HFF-Myc (cell line): Measurements from ENCODE around the gene KBTBD3.
A peak's percentile ranks its signal among the peaks of the same experiment; 100 is the strongest.

ENCODE experiments used
- DNase-seq: peaks from one replicate; pipeline ENCODE4 v3.0.0-alpha.2; 2011; ENCODE audit warnings: low read depth; ENCODE audit errors: extremely low read depth
- H3K4me3 ChIP-seq: replicated peaks from 2 replicates; pipeline ENCODE4 v1.5.1; 2011; ENCODE audit warnings: low read depth, mild to moderate bottlenecking, control low read depth, low read length
- CTCF ChIP-seq: IDR thresholded peaks from 2 replicates; pipeline ENCODE4 v1.5.1; 2012; ENCODE audit warnings: mild to moderate bottlenecking, low read depth, low read length, control low read depth; ENCODE audit errors: missing control alignments

The KBTBD3 gene

GRCh38 chr11:106076919-106077608, at the start of gene KBTBD3:
TSS of gene KBTBD3 (minus strand) at chr11:106077347. CDS start at chr11:106059097, 18,250 bp downstream.
- peak within 1 kb of the TSS; percentile 88 for H3K4me3 ChIP-seq
- peak; percentile 99 for DNase-seq
- peak; percentile 40 for TF ChIP-seq CTCF

GRCh38 chr11:106121570-106122320, 44.6 kb upstream of the KBTBD3 start:
- no peak for DNase-seq
- H3K4me3 ChIP-seq = no peak overlapping the region
- TF ChIP-seq CTCF = no peak

- no peak for DNase-seq
- TF ChIP-seq CTCF = no peak
- no peak overlapping the region for H3K4me3 ChIP-seq
These were observed 28.8 kb upstream of the KBTBD3 start for GRCh38 chr11:106105986-106106385.

GRCh38 chr11:106101819-106102218, 24.7 kb upstream of the KBTBD3 start:
- DNase-seq = peak; percentile 46
- no peak for TF ChIP-seq CTCF
- H3K4me3 ChIP-seq = no peak overlapping the region

GRCh38 chr11:106101370-106101769, 24.2 kb upstream of the KBTBD3 start:
- DNase-seq = no peak
- no peak overlapping the region for H3K4me3 ChIP-seq
- no peak for TF ChIP-seq CTCF

- no peak overlapping the region for H3K4me3 ChIP-seq
- TF ChIP-seq CTCF = no peak
- DNase-seq = no peak
These were observed 21.9 kb upstream of the KBTBD3 start for GRCh38 chr11:106098893-106099553.
